ENCODE measurements around the gene RTKN2. TPM values are rescaled to one million over a fixed set of nuclear protein-coding genes. Genes with fewer than 3 reads are reported as not detected.
"Not testable (repeated sequence)": the region's sequence is repeated elsewhere in the genome, so short reads cannot be mapped to it uniquely, and the experiment has no call there.

RTKN2 gene
- total and polyA plus RNA-seq, 10 donors: 0.26 to 5.7 (median 1.6) TPM

DNA sequence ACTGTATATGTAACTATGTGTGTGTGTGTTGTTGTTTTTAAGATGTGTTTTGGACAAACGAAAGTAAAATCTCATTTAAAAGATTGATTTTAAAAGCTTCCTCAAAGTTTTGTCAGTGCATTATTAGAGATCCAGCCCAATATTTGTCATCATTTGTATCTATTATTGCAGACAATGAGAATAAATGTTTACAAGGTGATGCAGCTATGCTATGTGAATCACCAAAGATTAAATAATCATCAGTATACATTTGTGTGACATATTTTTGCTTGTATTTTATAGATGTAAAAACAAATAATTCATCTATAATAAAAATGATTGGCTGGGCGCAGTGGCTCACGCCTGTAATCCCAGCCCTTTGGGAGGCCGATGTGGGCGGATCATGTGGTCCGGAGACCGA, 35.3 kb upstream of the RTKN2 start:
- H3K9me3 ChIP-seq: peaks cover 0 to 17% (median 9%) of the 10 kb centered on the region in 8 donors
- TF ChIP-seq POLR2A (IDR thresholded peaks at IDR 0.05): no peak
- TF ChIP-seq, protein P1, sequence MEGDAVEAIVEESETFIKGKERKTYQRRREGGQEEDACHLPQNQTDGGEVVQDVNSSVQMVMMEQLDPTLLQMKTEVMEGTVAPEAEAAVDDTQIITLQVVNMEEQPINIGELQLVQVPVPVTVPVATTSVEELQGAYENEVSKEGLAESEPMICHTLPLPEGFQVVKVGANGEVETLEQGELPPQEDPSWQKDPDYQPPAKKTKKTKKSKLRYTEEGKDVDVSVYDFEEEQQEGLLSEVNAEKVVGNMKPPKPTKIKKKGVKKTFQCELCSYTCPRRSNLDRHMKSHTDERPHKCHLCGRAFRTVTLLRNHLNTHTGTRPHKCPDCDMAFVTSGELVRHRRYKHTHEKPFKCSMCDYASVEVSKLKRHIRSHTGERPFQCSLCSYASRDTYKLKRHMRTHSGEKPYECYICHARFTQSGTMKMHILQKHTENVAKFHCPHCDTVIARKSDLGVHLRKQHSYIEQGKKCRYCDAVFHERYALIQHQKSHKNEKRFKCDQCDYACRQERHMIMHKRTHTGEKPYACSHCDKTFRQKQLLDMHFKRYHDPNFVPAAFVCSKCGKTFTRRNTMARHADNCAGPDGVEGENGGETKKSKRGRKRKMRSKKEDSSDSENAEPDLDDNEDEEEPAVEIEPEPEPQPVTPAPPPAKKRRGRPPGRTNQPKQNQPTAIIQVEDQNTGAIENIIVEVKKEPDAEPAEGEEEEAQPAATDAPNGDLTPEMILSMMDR (IDR thresholded peaks at IDR 0.05 in 8 of 11, conservative IDR thresholded peaks at IDR 0.05 in 3 of 11): no peak
- no peak for TF ChIP-seq POLR2AphosphoS5 (IDR thresholded peaks at IDR 0.05)
- H3K27ac ChIP-seq: no peak overlapping the region
- intact Hi-C loops (cut with DNase I; ENCODE audit: low total_unique reads): no loop called here
- no peaks in the 10 kb centered on the region for H3K27me3 ChIP-seq (replicated peaks in 1 of 7)
- DNase-seq: no peak
- no peak overlapping the region for H3K4me3 ChIP-seq
- no peaks in the 10 kb centered on the region for H3K36me3 ChIP-seq
- peaks cover 0 to 17% (median 0%) of the 10 kb centered on the region in 6 donors for H3K4me1 ChIP-seq
- WGBS, 5 donors: 94 to 96% (median 95%) methylated on average over 7 of the region's 7 CpGs

DNA sequence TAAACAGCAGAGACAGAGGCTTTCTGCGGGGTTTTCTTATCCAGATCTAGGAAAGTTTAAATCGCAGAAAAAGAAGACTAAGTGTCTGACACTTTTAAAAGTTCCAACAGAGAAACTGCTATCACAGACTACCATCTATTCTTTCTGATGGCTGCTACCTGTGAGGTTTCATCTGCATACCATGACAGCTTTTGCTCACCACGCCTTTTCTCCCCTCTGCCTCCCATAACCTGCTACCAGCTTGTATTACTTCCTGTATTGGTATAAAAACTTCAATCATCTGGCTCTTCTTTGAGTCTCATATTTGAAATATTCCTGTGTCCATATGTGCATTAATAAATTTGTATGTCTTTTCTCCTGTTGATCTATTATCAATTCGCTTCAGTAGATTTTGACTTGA, 34.1 kb upstream of the RTKN2 start:
- WGBS, 5 donors: 84 to 88% (median 86%) methylated on average over 4 of the region's 4 CpGs
- peaks cover 0 to 17% (median 9%) of the 10 kb centered on the region in 8 donors for H3K9me3 ChIP-seq
- no peaks in the 10 kb centered on the region for H3K27me3 ChIP-seq (replicated peaks in 1 of 7)
- H3K36me3 ChIP-seq: no peaks in the 10 kb centered on the region
- H3K27ac ChIP-seq: no peak overlapping the region
- intact Hi-C loops (cut with DNase I; ENCODE audit: low total_unique reads): no loop called here
- peaks cover 0 to 17% (median 0%) of the 10 kb centered on the region in 6 donors for H3K4me1 ChIP-seq
- TF ChIP-seq, protein P1 (IDR thresholded peaks at IDR 0.05 in 8 of 11, conservative IDR thresholded peaks at IDR 0.05 in 3 of 11): no peak
- TF ChIP-seq POLR2A (IDR thresholded peaks at IDR 0.05): no peak
- no peak for TF ChIP-seq POLR2AphosphoS5 (IDR thresholded peaks at IDR 0.05)
- DNase-seq: no peak
- no peak overlapping the region for H3K4me3 ChIP-seq

DNA sequence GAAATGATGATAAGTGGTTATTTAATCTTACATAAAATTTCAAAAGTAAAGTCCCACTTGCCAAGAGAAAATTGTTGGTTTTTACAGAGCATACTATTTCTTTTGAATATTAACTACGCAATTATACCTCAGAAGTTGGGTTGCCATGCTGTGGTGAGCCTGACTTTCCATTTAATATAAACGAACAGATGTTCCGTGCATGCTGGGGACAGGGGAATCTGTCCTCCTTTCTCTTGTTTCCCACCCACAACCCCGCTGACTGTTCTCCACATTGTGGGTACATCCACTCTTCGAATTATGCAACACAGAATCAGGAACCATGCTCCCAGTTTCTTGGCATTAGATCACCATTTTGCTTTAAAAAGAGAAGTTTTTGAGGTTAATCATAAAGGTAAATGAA, 29.2 kb upstream of the RTKN2 start:
- intact Hi-C loops (cut with DNase I; ENCODE audit: low total_unique reads): no loop called here
- Histone ChIP-seq H3K27ac (no peak overlapping the region), H3K4me1 (no peaks in the 10 kb centered on the region), H3K27me3 (replicated peaks in 1 of 7) (no peaks in the 10 kb centered on the region), H3K9me3 (peaks cover 0 to 17% (median 9%) of the 10 kb centered on the region in 8 donors), H3K4me3 (no peak overlapping the region), H3K36me3 (no peaks in the 10 kb centered on the region)
- no peak for DNase-seq
- TF ChIP-seq POLR2A (IDR thresholded peaks at IDR 0.05) (no peak), POLR2AphosphoS5 (IDR thresholded peaks at IDR 0.05) (no peak)
- TF ChIP-seq, protein P1 (IDR thresholded peaks at IDR 0.05 in 8 of 11, conservative IDR thresholded peaks at IDR 0.05 in 3 of 11): no peak
- WGBS, 5 donors: 66 to 74% (median 68%) methylated on average over 5 of the region's 5 CpGs

DNA sequence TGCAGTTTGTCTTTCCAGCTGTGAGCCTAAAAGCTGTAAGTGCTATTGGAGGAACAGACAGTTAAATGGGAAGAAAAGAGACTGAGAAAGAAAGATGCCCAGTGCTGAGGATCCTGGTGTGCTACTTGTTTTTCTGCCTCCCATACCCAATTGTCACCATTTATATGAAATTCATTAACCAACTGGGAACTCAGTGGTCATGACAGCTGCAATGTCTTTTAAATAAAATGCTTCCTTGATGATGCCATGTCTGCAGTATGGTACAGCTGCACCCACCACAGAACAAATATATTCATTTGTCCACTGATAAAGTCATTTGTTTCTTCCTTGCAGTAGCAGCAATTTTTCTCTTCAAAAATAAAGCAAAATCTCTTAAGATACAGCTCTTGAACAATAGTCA, 15.6 kb upstream of the RTKN2 start:
- Histone ChIP-seq H3K27me3 (replicated peaks in 1 of 7) (peaks cover 0 to 5% (median 0%) of the 10 kb centered on the region in 7 donors), H3K27ac (no peak overlapping the region), H3K36me3 (no peaks in the 10 kb centered on the region), H3K4me3 (no peak overlapping the region), H3K9me3 (no peaks in the 10 kb centered on the region), H3K4me1 (no peaks in the 10 kb centered on the region)
- no peak for DNase-seq
- TF ChIP-seq POLR2AphosphoS5 (IDR thresholded peaks at IDR 0.05) (no peak), POLR2A (IDR thresholded peaks at IDR 0.05) (no peak)
- TF ChIP-seq, protein P1 (IDR thresholded peaks at IDR 0.05 in 8 of 11, conservative IDR thresholded peaks at IDR 0.05 in 3 of 11): no peak
- intact Hi-C loops (cut with DNase I; ENCODE audit: low total_unique reads): no loop called here

DNA sequence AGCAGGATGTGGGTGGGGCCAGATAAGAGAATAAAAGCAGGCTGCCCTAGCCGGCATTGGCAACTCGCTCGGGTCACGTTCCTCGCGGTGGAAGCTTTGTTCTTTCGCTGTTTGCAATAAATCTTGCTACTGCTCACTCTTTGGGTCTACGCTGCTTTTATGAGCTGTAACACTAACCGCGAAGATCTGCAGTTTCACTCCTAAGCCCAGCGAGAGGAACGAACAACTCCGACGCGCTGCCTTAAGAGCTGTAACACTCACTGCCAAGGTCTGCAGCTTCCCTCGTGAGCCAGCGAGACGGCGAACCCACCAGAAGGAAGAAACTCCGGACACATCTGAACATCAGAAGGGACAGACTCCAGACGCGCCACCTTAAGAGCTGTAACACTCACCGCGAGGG, 12.7 kb upstream of the RTKN2 start:
- H3K27me3 ChIP-seq (replicated peaks in 1 of 7); DNase-seq; H3K36me3 ChIP-seq; H3K27ac ChIP-seq; H3K4me1 ChIP-seq; H3K4me3 ChIP-seq; intact Hi-C loops (cut with DNase I; ENCODE audit: low total_unique reads); H3K9me3 ChIP-seq: not testable (repeated sequence)
- 93 to 96% (median 95%) methylated on average over 24 of the region's 24 CpGs for WGBS, 5 donors

DNA sequence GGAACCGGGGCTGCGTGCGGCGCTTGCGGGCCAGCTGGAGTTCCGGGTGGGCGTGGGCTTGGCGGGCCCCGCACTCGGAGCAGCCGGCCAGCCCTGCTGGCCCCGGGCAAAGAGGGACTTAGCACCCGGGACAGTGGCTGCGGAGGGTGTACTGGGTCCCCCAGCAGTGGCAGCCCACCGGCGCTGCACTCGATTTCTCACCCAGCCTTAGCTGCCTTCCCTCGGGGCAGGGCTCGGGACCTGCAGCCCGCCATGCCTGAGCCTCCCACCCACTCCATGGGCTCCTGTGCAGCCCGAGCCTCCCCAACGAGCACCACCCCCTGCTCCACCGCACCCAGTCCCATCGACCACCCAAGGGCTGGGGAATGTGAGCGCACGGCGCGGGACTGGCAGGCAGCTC, 11.7 kb upstream of the RTKN2 start:
- DNase-seq; H3K36me3 ChIP-seq; H3K27me3 ChIP-seq (replicated peaks in 1 of 7); H3K9me3 ChIP-seq; H3K4me3 ChIP-seq; H3K27ac ChIP-seq; H3K4me1 ChIP-seq; intact Hi-C loops (cut with DNase I; ENCODE audit: low total_unique reads): not testable (repeated sequence)
- WGBS, 5 donors: 95 to 96% (median 95%) methylated on average over 15 to 28 of the region's 28 CpGs
